GM15510 (cell line): ENCODE results near the gene UGT2B28.
"Not testable (repeated sequence)": the region's sequence is repeated elsewhere in the genome, so short reads cannot be mapped to it uniquely, and the experiment has no call there.

Experiments used
- POLR2A ChIP-seq: IDR thresholded peaks from 3 replicates; pipeline ENCODE4 v1.6.1; 2011; ENCODE audit warnings: borderline replicate concordance; ENCODE audit not compliant: insufficient read length; ENCODE audit errors: extremely low read depth

UGT2B28 gene

GRCh38 chr4:69280081-69280480, at the start of gene UGT2B28:
TSS of gene UGT2B28 (plus strand) at chr4:69280475. CDS start at chr4:69280501, 26 bp downstream.
- not testable (repeated sequence) for TF ChIP-seq POLR2A

GRCh38 chr4:69239092-69239491, 41.2 kb upstream of the UGT2B28 start:
- no peak for TF ChIP-seq POLR2A

- no peak for TF ChIP-seq POLR2A
These were observed 40.6 kb upstream of the UGT2B28 start for GRCh38 chr4:69239557-69240168.

- no peak for TF ChIP-seq POLR2A
These were observed 41.0 kb downstream of the UGT2B28 start for GRCh38 chr4:69321153-69321729.

GRCh38 chr4:69322055-69322454, 41.8 kb downstream of the UGT2B28 start:
- TF ChIP-seq POLR2A: no peak

GRCh38 chr4:69323284-69323683, 43.0 kb downstream of the UGT2B28 start:
- TF ChIP-seq POLR2A: no peak

GRCh38 chr4:69330345-69331047, 50.2 kb downstream of the UGT2B28 start:
- no peak for TF ChIP-seq POLR2A
